ENCODE measurements around the gene MGAT4A.

GRCh38 chr2:98598781-98599428, 132.0 kb downstream of the MGAT4A start:
- TF ChIP-seq CSDC2 (CRISPR knock-in tag; IDR thresholded peaks at IDR 0.05) (no peak), SNAI2 (CRISPR knock-in tag; IDR thresholded peaks at IDR 0.05) (no peak), ZC3H10 (CRISPR knock-in tag; IDR thresholded peaks at IDR 0.05) (no peak), PATZ1 (CRISPR knock-in tag; IDR thresholded peaks at IDR 0.05; ENCODE audit: borderline replicate concordance) (no peak), ZFP3 (CRISPR knock-in tag; IDR thresholded peaks at IDR 0.05) (no peak), TOX (CRISPR knock-in tag; IDR thresholded peaks at IDR 0.05; ENCODE audit: borderline replicate concordance) (no peak), PPARA (CRISPR knock-in tag; IDR thresholded peaks at IDR 0.05; ENCODE audit: borderline replicate concordance) (no peak), OSR1 (CRISPR knock-in tag; IDR thresholded peaks at IDR 0.05) (no peak)
